B cell (primary cell): ENCODE results near the gene ADH6. TPM values are rescaled to one million over a fixed set of nuclear protein-coding genes. Genes with fewer than 3 reads are reported as not detected.

Source experiments
- ATAC-seq: fragments of 200-7000 bp; cut with Tn5 transposase; one replicate; pipeline ENCODE4 v1.10.0; 2021; ENCODE audit warnings: low read depth, mild to moderate bottlenecking, moderate number of reproducible peaks, moderate library complexity
- CTCF ChIA-PET: fragments of 350-600 bp; sonication (Branson Sonifier 250); formaldehyde crosslinking; loops from one replicate; lab custom pipeline; 2021; ENCODE audit warnings: antibody characterized with exemption, inconsistent platforms; lab: Charles Lee
- POLR2A ChIA-PET: fragments of 350-600 bp; sonication (Branson Sonifier 250); formaldehyde crosslinking; loops from one replicate; lab custom pipeline; 2021; ENCODE audit warnings: antibody characterized with exemption; lab: Charles Lee
- DNase-seq: peaks from one replicate; pipeline ENCODE4 v3.0.0; 2013
- H2AFZ ChIP-seq: 2 replicates; pipeline ENCODE4 v1.6.1; 2012; ENCODE audit warnings: mild to moderate bottlenecking, low read depth, low read length; ENCODE audit not compliant: insufficient read depth, poor library complexity, severe bottlenecking
- H3K27ac ChIP-seq, 2 donors: 1 replicate in 1 of 2; 2 replicates in 1 of 2; pipeline ENCODE4 v1.5.1; 2012 to 2013; ENCODE audit warnings: low read length in 2 of 2, mild to moderate bottlenecking in 2 of 2, moderate library complexity in 1 of 2
- H3K27me3 ChIP-seq, 4 experiments: fragments of 200-600 bp in 1 of 4; sonication (generic) in 1 of 4; replicated peaks in 1 of 4; 1 replicate in 2 of 4; 2 replicates in 2 of 4; pipeline versions ENCODE4 v1.6.1 to v1.7.0; 2013 to 2016; ENCODE audit warnings: low read length in 3 of 4, mild to moderate bottlenecking in 2 of 4, mixed read lengths in 1 of 4, moderate library complexity in 1 of 4; ENCODE audit not compliant: insufficient read depth in 4 of 4, control insufficient read depth in 3 of 4; ENCODE audit errors: control extremely low read depth in 1 of 4
- H3K36me3 ChIP-seq, 2 experiments: replicated peaks in 1 of 2; 1 replicate in 1 of 2; 2 replicates in 1 of 2; pipeline versions ENCODE4 v1.6.1 to v1.7.1; 2013; ENCODE audit warnings: low read length in 1 of 2; ENCODE audit not compliant: insufficient read depth in 2 of 2, control insufficient read depth in 1 of 2; ENCODE audit errors: control extremely low read depth in 1 of 2, extremely low read depth in 1 of 2
- H3K4me1 ChIP-seq, 2 donors: fragments of 200-600 bp in 1 of 2; sonication (generic) in 1 of 2; 1 replicate in 1 of 2; 2 replicates in 1 of 2; pipeline versions ENCODE4 v1.5.1 to v1.6.1; 2013 to 2017; ENCODE audit warnings: low read length in 2 of 2; ENCODE audit not compliant: control insufficient read depth in 2 of 2, insufficient read depth in 2 of 2
- H3K4me2 ChIP-seq: replicated peaks from 2 replicates; pipeline ENCODE3; 2012; ENCODE audit warnings: mild to moderate bottlenecking, low read depth, low read length; ENCODE audit not compliant: poor library complexity, severe bottlenecking
- H3K4me3 ChIP-seq, 5 experiments: fragments of 200-600 bp in 1 of 5; sonication (generic) in 1 of 5; 1 replicate in 3 of 5; 2 replicates in 2 of 5; pipeline versions ENCODE4 v1.5.1 to v1.7.0; 2011 to 2016; ENCODE audit warnings: low read length in 4 of 5, mild to moderate bottlenecking in 4 of 5, low read depth in 2 of 5, control low read depth in 1 of 5, moderate library complexity in 1 of 5; ENCODE audit not compliant: insufficient read depth in 1 of 5; ENCODE audit errors: control extremely low read depth in 1 of 5, extremely low read depth in 1 of 5
- H3K79me2 ChIP-seq: fragments of 200-600 bp; sonication (generic); one replicate; pipeline ENCODE4 v1.6.0; 2016; ENCODE audit warnings: low read length; ENCODE audit not compliant: control insufficient read depth, insufficient read depth
- H3K9ac ChIP-seq: fragments of 200-600 bp; sonication (generic); 2 replicates; pipeline ENCODE4 v1.6.1; 2017; ENCODE audit warnings: mild to moderate bottlenecking, low read length, moderate library complexity
- H3K9me3 ChIP-seq, 3 donors: one replicate each; pipeline versions ENCODE4 v1.6.1 to v1.7.1; 2013; ENCODE audit warnings: low read length in 2 of 3; ENCODE audit not compliant: control insufficient read depth in 2 of 3, insufficient read depth in 1 of 3; ENCODE audit errors: control extremely low read depth in 1 of 3
- H4K20me1 ChIP-seq: 2 replicates; pipeline ENCODE4 v1.6.0; 2012; ENCODE audit warnings: mild to moderate bottlenecking, low read length; ENCODE audit not compliant: insufficient read depth, control insufficient read depth, poor library complexity, severe bottlenecking
- H3K27ac Mint-ChIP-seq: one replicate; pipeline ENCODE4 v1.8.0; 2021; ENCODE audit warnings: mixed read lengths
- H3K27me3 Mint-ChIP-seq: one replicate; pipeline ENCODE4 v1.8.0; 2021; ENCODE audit warnings: mixed read lengths
- H3K4me1 Mint-ChIP-seq: one replicate; pipeline ENCODE4 v1.8.0; 2021; ENCODE audit warnings: mixed read lengths
- H3K4me3 Mint-ChIP-seq: one replicate; pipeline ENCODE4 v1.8.0; 2021; ENCODE audit warnings: mixed read lengths
- H3K9me3 Mint-ChIP-seq: one replicate; pipeline ENCODE4 v1.8.0; 2022; ENCODE audit warnings: mixed read lengths; ENCODE audit not compliant: insufficient read depth
- CTCF ChIP-seq: fragments of 200-600 bp; IDR thresholded peaks from one replicate; pipeline ENCODE4 v1.8.0; 2022; ENCODE audit warnings: antibody characterized with exemption, mild to moderate bottlenecking
- EZH2 ChIP-seq: IDR thresholded peaks from 2 replicates; pipeline ENCODE4 v1.6.1; 2012; ENCODE audit warnings: borderline replicate concordance, low read depth, mild to moderate bottlenecking, moderate library complexity, low read length; ENCODE audit not compliant: insufficient read depth, poor library complexity, severe bottlenecking
- WGBS: methylation state at CpG from one replicate; pipeline ENCODE4 v1.1.5; 2013; ENCODE audit warnings: missing lambda C conversion rate; ENCODE audit not compliant: insufficient coverage; 5-methylcytosine and 5-hydroxymethylcytosine counted together
- intact Hi-C: fragments of 100-400 bp; cut with micrococcal nuclease; formaldehyde crosslinking; loops from one replicate; pipeline ENCODE4 v1.10.0; 2022
- polyA plus RNA-seq: library from polyadenylated mRNA; depleted of rRNA; stranded (reverse); fragments of >200 nt; gene quantifications from 2 replicates; pipeline ENCODE4 v1.2.3, GENCODE V29; 2012
- total RNA-seq, 2 donors: library from RNA; stranded (reverse); fragments of 120-200 nt in 1 of 2; gene quantifications; 1 replicate in 1 of 2; 2 replicates in 1 of 2; pipeline versions ENCODE4 v1.2.3 to v1.2.4, GENCODE V29; 2013 to 2022

ADH6 gene
- total and polyA plus RNA-seq, 2 donors (not counting 1 experiment from before 2014, with no cell fraction given), result not detected

GRCh38 chr4:99159699-99160098 lies 59.3 kb downstream of the ADH6 start:
- Mint-ChIP-seq H3K27me3 (no peaks in the 10 kb centered on the region), H3K9me3 (no peaks in the 10 kb centered on the region), H3K27ac (no peak overlapping the region), H3K4me3 (no peak overlapping the region), H3K4me1 (no peaks in the 10 kb centered on the region)
- no peak for TF ChIP-seq CTCF
- Histone ChIP-seq H4K20me1 (no peaks in the 10 kb centered on the region), H3K27ac (no peak overlapping the region), H3K4me1 (no peaks in the 10 kb centered on the region), H3K27me3 (no peaks in the 10 kb centered on the region), H3K9ac (no peak overlapping the region), H3K4me3 (no peak overlapping the region), H3K36me3 (no peaks in the 10 kb centered on the region), H3K9me3 (no peaks in the 10 kb centered on the region), H2AFZ (no peak overlapping the region), H3K79me2 (no peaks in the 10 kb centered on the region), H3K4me2 (no peak overlapping the region)
- CTCF ChIA-PET, result no interaction called here
- POLR2A ChIA-PET, result interaction anchor here (0.6 kb wide), 1 partner anchor 681 kb away, joined by 3 read pairs; no protein-coding TSS in a partner anchor
- no CpG with 5 or more reads among the region's 1 CpG for WGBS
- ATAC-seq (no peak), DNase-seq (no peak)
- intact Hi-C loops, result no loop called here

- H3K4me2 ChIP-seq, result no peak overlapping the region
- POLR2A ChIA-PET, result no interaction called here
- intact Hi-C loops, result no loop called here
- DNase-seq (no peak), ATAC-seq (no peak)
- no CpG with 5 or more reads among the region's 3 CpGs for WGBS
- Mint-ChIP-seq H3K27ac (no peak overlapping the region), H3K4me3 (no peak overlapping the region), H3K9me3 (no peaks in the 10 kb centered on the region), H3K27me3 (no peaks in the 10 kb centered on the region), H3K4me1 (no peaks in the 10 kb centered on the region)
- TF ChIP-seq CTCF, result no peak
- TF ChIP-seq EZH2, result no peak
- no peak overlapping the region for H3K4me3 ChIP-seq
- CTCF ChIA-PET, result no interaction called here
- no peaks in the 10 kb centered on the region for H3K4me1 ChIP-seq
- H3K36me3 ChIP-seq, result no peaks in the 10 kb centered on the region
- no peak overlapping the region for H3K9ac ChIP-seq
- no peaks in the 10 kb centered on the region for H3K27me3 ChIP-seq
- H3K27ac ChIP-seq, result no peak overlapping the region
- H3K9me3 ChIP-seq, result no peaks in the 10 kb centered on the region
- no peak overlapping the region for H2AFZ ChIP-seq
- H3K79me2 ChIP-seq, result no peaks in the 10 kb centered on the region
- no peaks in the 10 kb centered on the region for H4K20me1 ChIP-seq
Observed at GRCh38 chr4:99157478-99157935, 61.5 kb downstream of the ADH6 start.
